ENCODE data around the gene PPFIA2.
"Not testable (repeated sequence)": the region's sequence is repeated elsewhere in the genome, so short reads cannot be mapped to it uniquely, and the experiment has no call there.

Gene PPFIA2

DNA sequence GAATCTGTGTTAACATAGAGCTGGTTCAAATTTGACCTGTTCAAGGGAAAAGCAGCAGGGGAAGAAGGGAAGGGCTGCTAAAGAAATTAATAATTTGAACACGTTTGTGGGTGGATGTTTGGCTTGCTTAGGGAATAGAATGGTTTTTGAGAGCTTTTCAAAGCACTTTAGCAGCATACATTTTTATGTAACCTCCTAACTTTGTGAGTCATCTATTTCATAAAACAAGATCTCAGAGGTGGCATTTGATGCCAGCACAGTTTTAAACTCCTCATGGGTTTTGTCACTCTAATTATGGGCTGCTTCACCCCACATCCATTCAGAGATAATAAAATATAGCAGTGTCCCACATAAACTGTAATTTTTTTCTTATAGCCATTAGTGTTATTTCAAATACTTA, 537.5 kb downstream of the PPFIA2 start:
- DNase-seq (ENCODE audit: extremely low read depth, low read depth), result no peak
- TF ChIP-seq, protein P1, sequence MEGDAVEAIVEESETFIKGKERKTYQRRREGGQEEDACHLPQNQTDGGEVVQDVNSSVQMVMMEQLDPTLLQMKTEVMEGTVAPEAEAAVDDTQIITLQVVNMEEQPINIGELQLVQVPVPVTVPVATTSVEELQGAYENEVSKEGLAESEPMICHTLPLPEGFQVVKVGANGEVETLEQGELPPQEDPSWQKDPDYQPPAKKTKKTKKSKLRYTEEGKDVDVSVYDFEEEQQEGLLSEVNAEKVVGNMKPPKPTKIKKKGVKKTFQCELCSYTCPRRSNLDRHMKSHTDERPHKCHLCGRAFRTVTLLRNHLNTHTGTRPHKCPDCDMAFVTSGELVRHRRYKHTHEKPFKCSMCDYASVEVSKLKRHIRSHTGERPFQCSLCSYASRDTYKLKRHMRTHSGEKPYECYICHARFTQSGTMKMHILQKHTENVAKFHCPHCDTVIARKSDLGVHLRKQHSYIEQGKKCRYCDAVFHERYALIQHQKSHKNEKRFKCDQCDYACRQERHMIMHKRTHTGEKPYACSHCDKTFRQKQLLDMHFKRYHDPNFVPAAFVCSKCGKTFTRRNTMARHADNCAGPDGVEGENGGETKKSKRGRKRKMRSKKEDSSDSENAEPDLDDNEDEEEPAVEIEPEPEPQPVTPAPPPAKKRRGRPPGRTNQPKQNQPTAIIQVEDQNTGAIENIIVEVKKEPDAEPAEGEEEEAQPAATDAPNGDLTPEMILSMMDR (IDR thresholded peaks at IDR 0.05; ENCODE audit: low read depth, low read length), result no peak

DNA sequence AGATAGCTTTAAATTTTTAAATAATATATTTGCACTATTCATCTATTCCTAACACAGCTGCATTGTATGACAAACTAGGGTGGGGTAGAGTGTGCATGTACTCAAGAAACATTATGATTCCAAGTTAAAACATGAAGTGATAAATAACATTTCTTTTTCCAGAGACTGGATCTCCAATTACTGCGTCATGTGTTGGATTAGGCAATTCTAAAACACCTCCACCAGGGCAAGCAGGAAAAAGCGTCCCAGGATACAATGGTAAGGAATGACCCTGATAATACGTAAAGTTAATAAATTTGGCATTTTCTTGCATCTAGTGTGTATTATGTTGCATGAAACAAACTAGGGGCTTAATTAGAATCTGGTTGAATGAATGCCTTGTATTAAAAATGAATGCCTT, 542.4 kb downstream of the PPFIA2 start:
- TF ChIP-seq, protein P1 (IDR thresholded peaks at IDR 0.05; ENCODE audit: low read depth, low read length), result no peak

DNA sequence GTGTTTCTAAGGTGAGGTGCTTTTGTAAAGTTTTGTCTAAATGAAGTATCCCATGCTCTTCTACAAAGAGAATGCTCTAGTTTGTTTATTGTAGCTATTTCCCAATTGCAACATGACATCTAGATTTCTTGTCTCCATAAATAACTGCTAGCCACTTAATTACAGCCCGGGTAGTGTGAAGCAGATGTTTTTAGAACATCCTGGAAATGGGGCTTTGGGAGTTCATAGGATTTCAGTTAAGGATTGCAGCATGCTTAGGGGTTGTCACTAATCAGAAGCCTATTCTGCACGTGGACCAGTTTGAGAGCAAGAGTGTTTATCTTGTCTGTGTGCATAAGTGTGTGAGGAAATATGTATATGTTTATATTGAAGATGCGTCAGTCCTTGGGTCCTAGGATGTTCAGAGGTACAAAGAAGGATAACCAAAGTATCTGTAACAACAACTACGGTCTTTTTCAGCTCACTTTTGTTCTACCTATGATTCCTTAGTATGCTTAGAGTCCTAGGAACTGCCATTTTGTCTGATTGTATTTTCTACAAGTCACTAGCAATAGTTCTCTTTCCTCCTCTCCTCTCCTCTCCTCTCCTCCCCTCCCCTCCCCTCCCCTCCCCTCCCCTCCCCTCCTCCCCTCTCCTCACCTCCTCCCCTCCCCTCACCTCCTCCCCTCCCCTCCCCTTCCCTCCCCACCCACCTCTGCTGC, 546.0 kb downstream of the PPFIA2 start:
- TF ChIP-seq, protein P1 (IDR thresholded peaks at IDR 0.05; ENCODE audit: low read depth, low read length), result no peak
- DNase-seq (ENCODE audit: extremely low read depth, low read depth), result no peak

More for the DNA sequence above, 542.4 kb downstream of the PPFIA2 start:
- DNase-seq (ENCODE audit: extremely low read depth, low read depth), result no peak

DNA sequence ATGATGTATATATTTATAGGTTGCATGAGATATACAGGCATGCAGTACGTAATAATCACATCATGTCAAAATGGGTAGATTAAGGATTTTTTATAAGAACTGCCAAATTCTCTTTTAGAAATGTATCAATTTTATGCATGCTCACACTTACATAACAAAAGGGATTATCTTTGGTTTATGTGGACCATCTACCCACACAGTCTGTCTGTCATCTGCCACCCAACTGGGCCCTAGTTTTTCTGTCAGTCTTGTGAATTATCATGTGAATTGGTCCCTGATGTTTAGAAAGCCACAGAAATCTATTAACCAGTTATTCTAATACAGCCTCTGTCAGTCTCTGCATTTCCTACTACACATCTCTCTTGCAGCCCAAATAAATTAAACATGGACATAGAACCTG, 547.8 kb downstream of the PPFIA2 start:
- TF ChIP-seq, protein P1 (IDR thresholded peaks at IDR 0.05; ENCODE audit: low read depth, low read length), result no peak

DNA sequence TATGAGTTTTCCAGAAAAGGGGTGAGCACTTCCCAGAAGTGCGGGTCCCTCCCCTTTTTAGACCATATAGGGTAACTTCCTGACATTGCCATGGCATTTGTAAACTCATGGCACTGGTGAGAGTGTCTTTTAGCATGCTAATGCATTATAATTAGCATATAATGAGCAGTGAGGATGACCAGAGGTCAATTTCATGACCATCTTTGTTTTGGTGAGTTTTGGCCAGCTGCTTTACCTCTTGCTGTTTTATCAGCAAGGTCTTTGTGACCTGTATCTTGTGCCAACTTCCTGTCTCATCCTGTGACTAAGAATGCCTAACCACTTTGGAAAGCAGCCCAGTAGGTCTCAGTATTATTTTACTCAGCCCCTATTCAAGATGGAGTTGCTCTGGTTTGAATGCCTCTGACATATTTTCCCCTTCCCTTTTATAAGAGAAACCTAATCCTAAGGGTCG, 549.4 kb downstream of the PPFIA2 start:
- DNase-seq (ENCODE audit: extremely low read depth, low read depth), result not testable (repeated sequence)

More for the DNA sequence above, 547.8 kb downstream of the PPFIA2 start:
- DNase-seq (ENCODE audit: extremely low read depth, low read depth), result no peak

DNA sequence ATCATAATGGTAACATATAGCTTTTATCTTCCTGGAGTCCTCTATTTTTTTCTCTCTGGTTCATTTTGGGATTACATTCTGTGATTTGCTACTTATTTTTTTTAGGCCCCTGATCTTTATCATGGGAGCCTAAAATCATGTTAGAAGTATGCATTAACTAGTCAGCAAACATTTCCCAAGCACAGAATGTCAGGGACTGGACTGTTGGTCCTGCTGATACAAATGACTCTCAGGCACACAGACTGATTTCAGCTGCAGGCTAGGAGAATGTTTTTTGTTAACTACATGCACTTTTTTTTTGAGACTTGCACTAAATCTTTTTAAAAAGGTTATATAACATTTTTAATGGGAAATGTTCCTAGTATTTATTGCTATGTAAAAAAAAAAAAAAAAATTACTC, 550.1 kb downstream of the PPFIA2 start:
- TF ChIP-seq, protein P1 (IDR thresholded peaks at IDR 0.05; ENCODE audit: low read depth, low read length), result no peak
- DNase-seq (ENCODE audit: extremely low read depth, low read depth), result no peak

DNA sequence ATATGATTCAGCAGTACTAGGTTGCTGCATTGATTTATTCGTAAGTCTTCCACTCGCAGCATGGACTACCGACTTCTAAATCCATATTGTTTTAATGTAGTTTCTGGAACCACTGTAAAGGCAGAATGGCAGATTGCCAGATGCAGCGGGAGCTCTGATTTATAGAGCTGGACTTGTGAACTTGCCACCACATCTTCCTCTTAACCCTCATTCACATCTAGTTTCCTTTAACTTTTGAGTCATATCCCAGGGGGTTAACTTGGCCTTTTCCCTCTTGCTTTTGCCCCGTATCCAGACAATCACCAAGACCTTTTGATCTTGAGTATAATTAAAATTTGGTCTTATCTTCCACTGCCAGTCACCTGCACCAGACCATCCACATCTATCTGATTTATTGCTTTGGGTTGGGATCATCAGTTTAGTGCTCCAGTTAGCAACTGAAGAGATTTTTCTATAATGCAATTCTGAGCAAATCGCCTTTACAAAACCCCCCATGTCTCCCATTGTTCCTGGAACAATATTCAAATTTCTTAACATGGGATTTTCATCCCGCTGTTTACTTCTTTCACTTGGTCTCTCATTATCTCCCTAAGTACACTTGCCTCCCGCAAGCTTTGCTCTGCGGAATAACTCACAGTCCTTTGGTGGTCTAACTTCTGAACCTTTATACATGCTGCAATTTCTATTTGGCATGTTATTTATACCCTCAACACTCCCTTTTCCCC, 550.8 kb downstream of the PPFIA2 start:
- DNase-seq (ENCODE audit: extremely low read depth, low read depth), result no peak
- TF ChIP-seq, protein P1 (IDR thresholded peaks at IDR 0.05; ENCODE audit: low read depth, low read length), result no peak

All from AG09319 (cell line).